Neural progenitor cell (in vitro differentiated cells): Measurements from ENCODE around the gene DMAP1. TPM values are rescaled to one million over a fixed set of nuclear protein-coding genes. Genes with fewer than 3 reads are reported as not detected.

Source experiments
- DNase-seq: peaks from one replicate; pipeline ENCODE4 v3.0.0-alpha.2; 2016; ENCODE audit warnings: low spot score
- H2AFZ ChIP-seq: fragments of 200-600 bp; sonication (generic); replicated peaks from 2 replicates; pipeline ENCODE4 v1.6.1; 2016; ENCODE audit warnings: antibody characterized with exemption
- H3F3A ChIP-seq: fragments of 200-600 bp; sonication (generic); 2 replicates; pipeline ENCODE4 v1.6.1; 2016; ENCODE audit warnings: antibody characterized with exemption, low read depth
- H3K27ac ChIP-seq: fragments of 200-600 bp; sonication (generic); 2 replicates; pipeline ENCODE4 v1.5.1; 2016; ENCODE audit warnings: mild to moderate bottlenecking
- H3K27me3 ChIP-seq: fragments of 200-600 bp; sonication (generic); 2 replicates; pipeline ENCODE4 v1.6.1; 2016; ENCODE audit warnings: mild to moderate bottlenecking, moderate library complexity
- H3K36me3 ChIP-seq: fragments of 200-600 bp; sonication (generic); 2 replicates; pipeline ENCODE4 v1.5.1; 2016
- H3K4me1 ChIP-seq: fragments of 200-600 bp; sonication (generic); 2 replicates; pipeline ENCODE4 v1.6.1; 2016; ENCODE audit warnings: mixed run types
- H3K4me2 ChIP-seq: fragments of 200-600 bp; sonication (generic); 2 replicates; pipeline ENCODE4 v1.6.1; 2016
- H3K4me3 ChIP-seq: fragments of 200-600 bp; sonication (generic); 2 replicates; pipeline ENCODE4 v1.5.1; 2016
- H3K79me2 ChIP-seq: fragments of 200-600 bp; sonication (generic); 2 replicates; pipeline ENCODE4 v1.6.1; 2016; ENCODE audit warnings: low read depth
- H3K9ac ChIP-seq: fragments of 200-600 bp; sonication (generic); 2 replicates; pipeline ENCODE4 v1.6.1; 2016
- H3K9me3 ChIP-seq: fragments of 200-600 bp; sonication (generic); 2 replicates; pipeline ENCODE4 v1.5.1; 2016; ENCODE audit warnings: low read depth
- H4K20me1 ChIP-seq: fragments of 200-600 bp; sonication (generic); 2 replicates; pipeline ENCODE4 v1.6.1; 2016; ENCODE audit warnings: low read depth
- H3K27ac Mint-ChIP-seq: 3 replicates; pipeline ENCODE4 v1.8.0; 2021; ENCODE audit warnings: mixed read lengths
- H3K27me3 Mint-ChIP-seq: 2 replicates; pipeline ENCODE4 v1.8.0; 2022; ENCODE audit warnings: low read depth, mild to moderate bottlenecking, inconsistent platforms, moderate library complexity, mixed read lengths; ENCODE audit not compliant: insufficient read depth
- H3K36me3 Mint-ChIP-seq: 3 replicates; pipeline ENCODE4 v1.8.0; 2021; ENCODE audit warnings: mixed read lengths
- H3K4me1 Mint-ChIP-seq: 3 replicates; pipeline ENCODE4 v1.8.0; 2021; ENCODE audit warnings: mixed read lengths
- H3K4me3 Mint-ChIP-seq: 3 replicates; pipeline ENCODE4 v1.8.0; 2021; ENCODE audit warnings: mild to moderate bottlenecking, moderate library complexity, mixed read lengths
- H3K9me3 Mint-ChIP-seq: 3 replicates; pipeline ENCODE4 v1.8.0; 2020; ENCODE audit warnings: mixed read lengths
- EZH2 ChIP-seq: fragments of 200-600 bp; sonication (generic); IDR thresholded peaks from 2 replicates; pipeline ENCODE4 v1.6.1; 2017; ENCODE audit warnings: antibody characterized with exemption, mild to moderate bottlenecking, moderate library complexity
- EZH2phosphoT487 ChIP-seq: fragments of 200-600 bp; sonication (generic); IDR thresholded peaks from 2 replicates; pipeline ENCODE4 v1.6.1; 2017; ENCODE audit warnings: antibody characterized with exemption
- total RNA-seq: library from RNA; depleted of rRNA; stranded (reverse); fragments of >200 nt; gene quantifications from 2 replicates; pipeline ENCODE4 v1.2.3, GENCODE V29; 2015; ENCODE audit warnings: low replicate concordance
- TF ChIP-seq, protein P1 (sequence below): fragments of 200-600 bp; sonication (generic); IDR thresholded peaks from 2 replicates; pipeline ENCODE4 v1.5.1; 2017; ENCODE audit warnings: antibody characterized with exemption, mild to moderate bottlenecking

DMAP1 gene
- total RNA-seq, 1 donor from 2014 or later = 22.3 TPM

DNA sequence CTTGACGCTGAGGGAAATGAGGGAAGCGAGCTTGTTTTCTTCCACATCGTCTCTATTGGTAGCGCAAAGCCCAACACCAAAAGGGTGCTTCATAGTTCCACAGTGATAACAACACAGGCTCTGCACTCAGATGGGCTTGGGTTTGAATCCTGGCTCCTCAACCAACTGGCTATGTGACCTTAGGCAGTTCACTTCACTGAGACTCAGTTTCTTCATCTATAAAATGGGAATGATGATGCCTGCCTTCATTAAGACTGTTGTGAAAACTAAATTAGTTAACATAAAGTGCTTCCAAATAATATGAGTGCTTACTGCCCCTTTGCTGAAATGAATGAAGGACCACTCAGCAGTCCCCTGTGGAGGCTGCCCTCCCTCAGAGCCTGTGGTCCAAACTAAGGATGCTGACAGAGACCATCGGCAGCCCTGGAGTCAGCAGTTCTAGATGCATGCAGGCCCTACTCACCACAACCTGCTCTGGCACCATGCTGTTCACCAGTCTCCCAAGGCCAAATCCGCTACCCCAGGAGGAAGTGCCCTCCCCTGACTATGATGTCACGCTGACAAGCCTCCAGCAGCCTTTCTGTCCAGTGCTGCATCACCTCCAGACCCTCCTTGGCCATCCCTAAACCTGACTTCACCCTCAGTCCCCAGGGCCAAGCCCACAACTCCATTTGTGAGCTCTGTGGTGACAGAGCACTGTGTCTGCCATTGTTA lies 30.7 kb downstream of the DMAP1 start:
- Histone ChIP-seq H3K27ac (no peak overlapping the region), H2AFZ (no peak overlapping the region), H3K4me3 (no peak overlapping the region), H3K4me1 (peaks cover 26% of the 10 kb centered on the region), H3K4me2 (no peak overlapping the region), H3K9me3 (no peaks in the 10 kb centered on the region), H3K27me3 (no peaks in the 10 kb centered on the region), H3K36me3 (no peaks in the 10 kb centered on the region), H4K20me1 (peaks cover 54% of the 10 kb centered on the region), H3K9ac (no peak overlapping the region), H3K79me2 (no peaks in the 10 kb centered on the region), H3F3A (peaks cover 17% of the 10 kb centered on the region)
- TF ChIP-seq, protein P1, sequence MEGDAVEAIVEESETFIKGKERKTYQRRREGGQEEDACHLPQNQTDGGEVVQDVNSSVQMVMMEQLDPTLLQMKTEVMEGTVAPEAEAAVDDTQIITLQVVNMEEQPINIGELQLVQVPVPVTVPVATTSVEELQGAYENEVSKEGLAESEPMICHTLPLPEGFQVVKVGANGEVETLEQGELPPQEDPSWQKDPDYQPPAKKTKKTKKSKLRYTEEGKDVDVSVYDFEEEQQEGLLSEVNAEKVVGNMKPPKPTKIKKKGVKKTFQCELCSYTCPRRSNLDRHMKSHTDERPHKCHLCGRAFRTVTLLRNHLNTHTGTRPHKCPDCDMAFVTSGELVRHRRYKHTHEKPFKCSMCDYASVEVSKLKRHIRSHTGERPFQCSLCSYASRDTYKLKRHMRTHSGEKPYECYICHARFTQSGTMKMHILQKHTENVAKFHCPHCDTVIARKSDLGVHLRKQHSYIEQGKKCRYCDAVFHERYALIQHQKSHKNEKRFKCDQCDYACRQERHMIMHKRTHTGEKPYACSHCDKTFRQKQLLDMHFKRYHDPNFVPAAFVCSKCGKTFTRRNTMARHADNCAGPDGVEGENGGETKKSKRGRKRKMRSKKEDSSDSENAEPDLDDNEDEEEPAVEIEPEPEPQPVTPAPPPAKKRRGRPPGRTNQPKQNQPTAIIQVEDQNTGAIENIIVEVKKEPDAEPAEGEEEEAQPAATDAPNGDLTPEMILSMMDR = no peak
- no peak for TF ChIP-seq EZH2phosphoT487
- TF ChIP-seq EZH2 = no peak
- H3K4me1 Mint-ChIP-seq = peaks cover 69% of the 10 kb centered on the region
- H3K27me3 Mint-ChIP-seq = peaks cover 9% of the 10 kb centered on the region
- no peak overlapping the region for H3K27ac Mint-ChIP-seq
- no peaks in the 10 kb centered on the region for H3K9me3 Mint-ChIP-seq
- DNase-seq = no peak
- H3K36me3 Mint-ChIP-seq = peaks cover 21% of the 10 kb centered on the region
- no peak overlapping the region for H3K4me3 Mint-ChIP-seq

DNA sequence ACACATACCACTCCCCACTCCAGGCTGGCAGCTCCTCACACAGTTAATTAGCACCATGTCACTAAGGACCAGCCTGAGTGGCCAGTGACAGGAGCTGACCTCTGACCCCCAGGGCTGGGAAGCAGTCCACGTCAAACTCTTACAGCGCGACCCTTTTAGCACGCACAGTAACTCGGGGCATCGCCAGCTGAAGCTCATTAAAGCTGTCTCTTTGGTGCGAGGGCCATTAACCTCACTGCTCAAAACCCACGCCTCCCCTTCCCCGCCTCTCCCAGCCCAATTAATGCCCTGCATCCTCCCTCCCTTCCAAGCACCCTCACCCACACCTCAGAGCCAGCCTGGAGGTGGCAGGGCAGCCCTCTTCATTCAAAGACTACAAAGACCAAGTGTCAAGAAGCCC lies 31.7 kb downstream of the DMAP1 start:
- Histone ChIP-seq H3K27me3 (no peaks in the 10 kb centered on the region), H4K20me1 (peaks cover 55% of the 10 kb centered on the region), H3F3A (peaks cover 7% of the 10 kb centered on the region), H3K9ac (no peak overlapping the region), H3K27ac (no peak overlapping the region), H2AFZ (no peak overlapping the region), H3K9me3 (no peaks in the 10 kb centered on the region), H3K4me3 (no peak overlapping the region), H3K79me2 (no peaks in the 10 kb centered on the region), H3K36me3 (no peaks in the 10 kb centered on the region), H3K4me2 (no peak overlapping the region), H3K4me1 (peaks cover 21% of the 10 kb centered on the region)
- no peak overlapping the region for H3K4me3 Mint-ChIP-seq
- DNase-seq = peak; percentile 48
- peaks cover 63% of the 10 kb centered on the region for H3K4me1 Mint-ChIP-seq
- TF ChIP-seq, protein P1 = no peak
- no peak for TF ChIP-seq EZH2
- peaks cover 21% of the 10 kb centered on the region for H3K36me3 Mint-ChIP-seq
- H3K9me3 Mint-ChIP-seq = no peaks in the 10 kb centered on the region
- peaks cover 9% of the 10 kb centered on the region for H3K27me3 Mint-ChIP-seq
- H3K27ac Mint-ChIP-seq = no peak overlapping the region

DNA sequence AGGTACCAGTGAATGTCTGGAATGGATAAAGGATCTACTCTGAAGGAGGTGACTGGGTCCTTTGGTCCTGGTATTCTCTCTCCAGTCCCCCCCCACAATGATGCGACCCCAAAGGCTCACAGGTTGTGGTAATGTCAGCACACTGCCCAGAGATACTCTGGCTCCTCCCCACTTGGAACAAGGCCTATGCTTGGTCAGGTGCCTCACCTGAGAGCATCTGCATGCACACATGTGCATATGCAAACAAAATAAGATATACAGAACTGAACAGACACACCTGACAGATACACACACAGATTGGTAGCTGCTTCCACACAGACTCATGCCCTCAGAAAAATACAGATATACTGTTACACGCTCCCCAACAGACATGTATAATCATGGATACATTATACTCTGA lies 33.5 kb downstream of the DMAP1 start:
- H3K4me1 Mint-ChIP-seq = peaks cover 48% of the 10 kb centered on the region
- no peak for DNase-seq
- Histone ChIP-seq H3K27me3 (no peaks in the 10 kb centered on the region), H3K4me2 (no peak overlapping the region), H3F3A (no peaks in the 10 kb centered on the region), H2AFZ (no peak overlapping the region), H3K4me1 (peaks cover 16% of the 10 kb centered on the region), H3K79me2 (no peaks in the 10 kb centered on the region), H3K27ac (no peak overlapping the region), H3K4me3 (no peak overlapping the region), H3K9me3 (no peaks in the 10 kb centered on the region), H4K20me1 (peaks cover 60% of the 10 kb centered on the region), H3K36me3 (no peaks in the 10 kb centered on the region), H3K9ac (no peak overlapping the region)
- H3K27ac Mint-ChIP-seq = peak overlapping the region; percentile 28
- TF ChIP-seq EZH2phosphoT487 (no peak), EZH2 (no peak)
- TF ChIP-seq, protein P1 = no peak
- peak overlapping the region; percentile 66 for H3K4me3 Mint-ChIP-seq
- H3K9me3 Mint-ChIP-seq = no peaks in the 10 kb centered on the region
- H3K27me3 Mint-ChIP-seq = peaks cover 9% of the 10 kb centered on the region
- H3K36me3 Mint-ChIP-seq = peaks cover 24% of the 10 kb centered on the region
